ENCODE measurements around the gene NKD2. TPM values are rescaled to one million over a fixed set of nuclear protein-coding genes. Genes with fewer than 3 reads are reported as not detected.

The NKD2 gene
- polyA plus RNA-seq, 1 experiment, result not detected

- CTCF ChIA-PET, result no interaction called here
- TF ChIP-seq CTCF (IDR thresholded peaks at IDR 0.05; ENCODE audit: low read depth, low read length), result no peak
- H3K27me3 ChIP-seq (ENCODE audit: control insufficient read depth, insufficient read depth, low read length), result peaks cover 3% of the 10 kb centered on the region
- no peak overlapping the region for H3K27ac ChIP-seq (ENCODE audit: low read depth, low read length)
- peaks cover 64% of the 10 kb centered on the region for H3K9me3 ChIP-seq (ENCODE audit: control insufficient read depth, insufficient read depth, low read length)
- POLR2A ChIA-PET, result no interaction called here
- DNase-seq (ENCODE audit: low read depth, low spot score), result no peak
- H3K4me3 ChIP-seq (ENCODE audit: low read depth, low read length), result no peak overlapping the region
These were observed 77.5 kb downstream of the NKD2 start for GRCh38 chr5:1086137-1086536.

GRCh38 chr5:1086871-1087270 lies 78.3 kb downstream of the NKD2 start:
- no peak for DNase-seq (ENCODE audit: low read depth, low spot score)
- CTCF ChIA-PET, result no interaction called here
- Histone ChIP-seq H3K4me3 (ENCODE audit: low read depth, low read length) (no peak overlapping the region), H3K27me3 (ENCODE audit: control insufficient read depth, insufficient read depth, low read length) (peaks cover 3% of the 10 kb centered on the region), H3K9me3 (ENCODE audit: control insufficient read depth, insufficient read depth, low read length) (peaks cover 57% of the 10 kb centered on the region), H3K27ac (ENCODE audit: low read depth, low read length) (no peak overlapping the region)
- no peak for TF ChIP-seq CTCF (IDR thresholded peaks at IDR 0.05; ENCODE audit: low read depth, low read length)
- POLR2A ChIA-PET, result no interaction called here

GRCh38 chr5:1087428-1087827 lies 78.8 kb downstream of the NKD2 start:
- Histone ChIP-seq H3K27ac (ENCODE audit: low read depth, low read length) (no peak overlapping the region), H3K9me3 (ENCODE audit: control insufficient read depth, insufficient read depth, low read length) (peaks cover 57% of the 10 kb centered on the region), H3K4me3 (ENCODE audit: low read depth, low read length) (no peak overlapping the region), H3K27me3 (ENCODE audit: control insufficient read depth, insufficient read depth, low read length) (peaks cover 3% of the 10 kb centered on the region)
- POLR2A ChIA-PET, result no interaction called here
- CTCF ChIA-PET, result no interaction called here
- no peak for DNase-seq (ENCODE audit: low read depth, low spot score)
- TF ChIP-seq CTCF (IDR thresholded peaks at IDR 0.05; ENCODE audit: low read depth, low read length), result no peak

- Histone ChIP-seq H3K4me3 (ENCODE audit: low read depth, low read length) (no peak overlapping the region), H3K27me3 (ENCODE audit: control insufficient read depth, insufficient read depth, low read length) (peaks cover 3% of the 10 kb centered on the region), H3K9me3 (ENCODE audit: control insufficient read depth, insufficient read depth, low read length) (peaks cover 57% of the 10 kb centered on the region), H3K27ac (ENCODE audit: low read depth, low read length) (no peak overlapping the region)
- ChIA-PET CTCF (no interaction called here), POLR2A (no interaction called here)
- TF ChIP-seq CTCF (IDR thresholded peaks at IDR 0.05; ENCODE audit: low read depth, low read length), result no peak
- DNase-seq (ENCODE audit: low read depth, low spot score), result no peak
These were observed 79.4 kb downstream of the NKD2 start for GRCh38 chr5:1088031-1088430.

Small RNA genes lying within 50 kb of the gene (small RNA-seq; reads per million reads assigned to genes)
- gene MIR4635 (ENCODE audit: insufficient read length, low read depth), result not detected

Other genes with a start within 250 kb of the NKD2 start
- not detected in 2 replicates for gene ZDHHC11B, start 224.1 kb upstream of the NKD2 start, polyA plus RNA-seq (2011; rRNA removed)
- 0.19 and 0.26 TPM in 2 replicates for gene ZDHHC11, start 157.8 kb upstream of the NKD2 start, polyA plus RNA-seq (2011; rRNA removed)
- 10.6 and 14.4 TPM in 2 replicates for gene BRD9, start 116.0 kb upstream of the NKD2 start, polyA plus RNA-seq (2011; rRNA removed)
- gene TRIP13, start 115.9 kb upstream of the NKD2 start, polyA plus RNA-seq (2011; rRNA removed), result 13.8 and 14.4 TPM in 2 replicates
- gene SLC12A7, start 103.3 kb downstream of the NKD2 start, polyA plus RNA-seq (2011; rRNA removed), result 0.55 and 0.56 TPM in 2 replicates
- gene SLC6A19, start 192.8 kb downstream of the NKD2 start, polyA plus RNA-seq (2011; rRNA removed), result not detected in 2 replicates
- gene SLC6A18, start 216.6 kb downstream of the NKD2 start, polyA plus RNA-seq (2011; rRNA removed), result not detected in 2 replicates

All from AG04450 (cell line).